NCI-H1436 treated with DMSO at 0.1 percent for 48 hours (cell line): Measurements from ENCODE around the gene CAPN10.
"Not testable (repeated sequence)": the region's sequence is repeated elsewhere in the genome, so short reads cannot be mapped to it uniquely, and the experiment has no call there.

Experiments used
- DNase-seq: peaks from one replicate; lab custom pipeline; 2025; lab: John Stamatoyannopoulos, UW

CAPN10 gene

GRCh38 chr2:240603081-240603835 lies 16.7 kb downstream of the CAPN10 start:
- DNase-seq, result no peak

GRCh38 chr2:240603846-240604245 lies 17.3 kb downstream of the CAPN10 start:
- DNase-seq, result no peak

- no peak for DNase-seq
Observed at GRCh38 chr2:240604291-240604938, 17.9 kb downstream of the CAPN10 start.

- DNase-seq, result no peak
Observed at GRCh38 chr2:240604939-240605716, 18.6 kb downstream of the CAPN10 start.

GRCh38 chr2:240605867-240606743 lies 19.6 kb downstream of the CAPN10 start:
- DNase-seq, result no peak

- no peak for DNase-seq
Observed at GRCh38 chr2:240611601-240612210, 25.2 kb downstream of the CAPN10 start.

- DNase-seq, result no peak
Observed at GRCh38 chr2:240613781-240614180, 27.2 kb downstream of the CAPN10 start.

GRCh38 chr2:240614391-240614790 lies 27.9 kb downstream of the CAPN10 start:
- no peak for DNase-seq

- DNase-seq, result no peak
Observed at GRCh38 chr2:240615396-240615795, 28.9 kb downstream of the CAPN10 start.

- no peak for DNase-seq
Observed at GRCh38 chr2:240615820-240616547, 29.4 kb downstream of the CAPN10 start.

- not testable (repeated sequence) for DNase-seq
Observed at GRCh38 chr2:240616860-240617666, 30.5 kb downstream of the CAPN10 start.

GRCh38 chr2:240618776-240619175 lies 32.2 kb downstream of the CAPN10 start:
- DNase-seq, result no peak

GRCh38 chr2:240619506-240620148 lies 33.1 kb downstream of the CAPN10 start:
- no peak for DNase-seq

- DNase-seq, result no peak
Observed at GRCh38 chr2:240620149-240620731, 33.7 kb downstream of the CAPN10 start.

GRCh38 chr2:240620859-240621258 lies 34.3 kb downstream of the CAPN10 start:
- no peak for DNase-seq

GRCh38 chr2:240622060-240622411 lies 35.5 kb downstream of the CAPN10 start:
- no peak for DNase-seq

GRCh38 chr2:240622531-240623235 lies 36.1 kb downstream of the CAPN10 start:
- no peak for DNase-seq

GRCh38 chr2:240623531-240624010 lies 37.0 kb downstream of the CAPN10 start:
- no peak for DNase-seq
